NCI-H1092 (cell line): Measurements from ENCODE around the gene NEK4.

Experiments used
- DNase-seq: peaks from one replicate; lab custom pipeline; 2025; lab: John Stamatoyannopoulos, UW

Gene NEK4

GRCh38 chr3:52792961-52793695 lies 22.4 kb upstream of the NEK4 start:
- no peak for DNase-seq

GRCh38 chr3:52792413-52792812 lies 21.7 kb upstream of the NEK4 start:
- no peak for DNase-seq

GRCh38 chr3:52791928-52792327 lies 21.2 kb upstream of the NEK4 start:
- DNase-seq, result no peak

- no peak for DNase-seq
Observed at GRCh38 chr3:52791366-52791765, 20.6 kb upstream of the NEK4 start.

GRCh38 chr3:52790741-52791140 lies 20.0 kb upstream of the NEK4 start:
- DNase-seq, result no peak

- no peak for DNase-seq
Observed at GRCh38 chr3:52790337-52790736, 19.6 kb upstream of the NEK4 start.

GRCh38 chr3:52789746-52790040 lies 19.0 kb upstream of the NEK4 start:
- no peak for DNase-seq

GRCh38 chr3:52788890-52789745 lies 18.4 kb upstream of the NEK4 start:
- no peak for DNase-seq

GRCh38 chr3:52787672-52788625 lies 17.2 kb upstream of the NEK4 start:
- DNase-seq, result no peak

GRCh38 chr3:52787246-52787645 lies 16.5 kb upstream of the NEK4 start:
- no peak for DNase-seq

- DNase-seq, result no peak
Observed at GRCh38 chr3:52786330-52787215, 15.8 kb upstream of the NEK4 start.

- no peak for DNase-seq
Observed at GRCh38 chr3:52784931-52785590, 14.3 kb upstream of the NEK4 start.

- no peak for DNase-seq
Observed at GRCh38 chr3:52784021-52784621, 13.4 kb upstream of the NEK4 start.

GRCh38 chr3:52783211-52783555 lies 12.4 kb upstream of the NEK4 start:
- DNase-seq, result no peak

- DNase-seq, result no peak
Observed at GRCh38 chr3:52782412-52783210, 11.9 kb upstream of the NEK4 start.

GRCh38 chr3:52781741-52782140 lies 11.0 kb upstream of the NEK4 start:
- no peak for DNase-seq

- DNase-seq, result no peak
Observed at GRCh38 chr3:52779837-52780585, 9.3 kb upstream of the NEK4 start.

GRCh38 chr3:52779011-52779836 lies 8.5 kb upstream of the NEK4 start:
- DNase-seq, result no peak
